PFSK-1 (cell line): ENCODE measurements around the gene SERPINB13.

Experiments
- POLR2AphosphoS5 ChIP-seq: IDR thresholded peaks from 2 replicates; pipeline ENCODE4 v1.6.1; 2012; ENCODE audit warnings: low read depth, mild to moderate bottlenecking, control low read depth, low read length, moderate library complexity
- SIN3A ChIP-seq: IDR thresholded peaks from 2 replicates; pipeline ENCODE4 v1.6.1; 2012; ENCODE audit warnings: mild to moderate bottlenecking, low read length, moderate library complexity, borderline replicate concordance; ENCODE audit not compliant: insufficient read depth
- TF ChIP-seq, protein P1 (sequence below), 2 experiments: IDR thresholded peaks; 2 replicates each; pipeline versions ENCODE4 v1.6.1 to v1.8.0; 2011 to 2012; ENCODE audit warnings: low read depth in 2 of 2, low read length in 2 of 2, control low read depth in 1 of 2, inconsistent platforms in 1 of 2, mild to moderate bottlenecking in 1 of 2, moderate library complexity in 1 of 2; ENCODE audit not compliant: insufficient read depth in 1 of 2

- no peak for TF ChIP-seq POLR2AphosphoS5
- TF ChIP-seq, protein P1, sequence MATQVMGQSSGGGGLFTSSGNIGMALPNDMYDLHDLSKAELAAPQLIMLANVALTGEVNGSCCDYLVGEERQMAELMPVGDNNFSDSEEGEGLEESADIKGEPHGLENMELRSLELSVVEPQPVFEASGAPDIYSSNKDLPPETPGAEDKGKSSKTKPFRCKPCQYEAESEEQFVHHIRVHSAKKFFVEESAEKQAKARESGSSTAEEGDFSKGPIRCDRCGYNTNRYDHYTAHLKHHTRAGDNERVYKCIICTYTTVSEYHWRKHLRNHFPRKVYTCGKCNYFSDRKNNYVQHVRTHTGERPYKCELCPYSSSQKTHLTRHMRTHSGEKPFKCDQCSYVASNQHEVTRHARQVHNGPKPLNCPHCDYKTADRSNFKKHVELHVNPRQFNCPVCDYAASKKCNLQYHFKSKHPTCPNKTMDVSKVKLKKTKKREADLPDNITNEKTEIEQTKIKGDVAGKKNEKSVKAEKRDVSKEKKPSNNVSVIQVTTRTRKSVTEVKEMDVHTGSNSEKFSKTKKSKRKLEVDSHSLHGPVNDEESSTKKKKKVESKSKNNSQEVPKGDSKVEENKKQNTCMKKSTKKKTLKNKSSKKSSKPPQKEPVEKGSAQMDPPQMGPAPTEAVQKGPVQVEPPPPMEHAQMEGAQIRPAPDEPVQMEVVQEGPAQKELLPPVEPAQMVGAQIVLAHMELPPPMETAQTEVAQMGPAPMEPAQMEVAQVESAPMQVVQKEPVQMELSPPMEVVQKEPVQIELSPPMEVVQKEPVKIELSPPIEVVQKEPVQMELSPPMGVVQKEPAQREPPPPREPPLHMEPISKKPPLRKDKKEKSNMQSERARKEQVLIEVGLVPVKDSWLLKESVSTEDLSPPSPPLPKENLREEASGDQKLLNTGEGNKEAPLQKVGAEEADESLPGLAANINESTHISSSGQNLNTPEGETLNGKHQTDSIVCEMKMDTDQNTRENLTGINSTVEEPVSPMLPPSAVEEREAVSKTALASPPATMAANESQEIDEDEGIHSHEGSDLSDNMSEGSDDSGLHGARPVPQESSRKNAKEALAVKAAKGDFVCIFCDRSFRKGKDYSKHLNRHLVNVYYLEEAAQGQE (IDR thresholded peaks at IDR 0.05; ENCODE audit: insufficient read depth in 1 of 2, low read depth in 2 of 2, low read length in 2 of 2) = no peak
- no peak for TF ChIP-seq SIN3A
These were observed 61.1 kb downstream of the SERPINB13 start for GRCh38 chr18:63648241-63648640.
